Measurements from ENCODE around the gene RDH5. TPM values are rescaled to one million over a fixed set of nuclear protein-coding genes. Genes with fewer than 3 reads are reported as not detected.

Gene RDH5
- polyA plus RNA-seq, 1 of the 3 experiments (the other 2 are of a cell fraction) = 5.2 TPM

- no peak for TF ChIP-seq FOSL2 (IDR thresholded peaks at IDR 0.05; ENCODE audit: borderline replicate concordance, low read depth)
- TF ChIP-seq USF1 (IDR thresholded peaks at IDR 0.05; ENCODE audit: borderline replicate concordance, low read depth) = no peak
- TF ChIP-seq TCF12 (IDR thresholded peaks at IDR 0.05) = no peak
Observed at GRCh38 chr12:55741931-55742680, 21.9 kb downstream of the RDH5 start (continued).

DNA sequence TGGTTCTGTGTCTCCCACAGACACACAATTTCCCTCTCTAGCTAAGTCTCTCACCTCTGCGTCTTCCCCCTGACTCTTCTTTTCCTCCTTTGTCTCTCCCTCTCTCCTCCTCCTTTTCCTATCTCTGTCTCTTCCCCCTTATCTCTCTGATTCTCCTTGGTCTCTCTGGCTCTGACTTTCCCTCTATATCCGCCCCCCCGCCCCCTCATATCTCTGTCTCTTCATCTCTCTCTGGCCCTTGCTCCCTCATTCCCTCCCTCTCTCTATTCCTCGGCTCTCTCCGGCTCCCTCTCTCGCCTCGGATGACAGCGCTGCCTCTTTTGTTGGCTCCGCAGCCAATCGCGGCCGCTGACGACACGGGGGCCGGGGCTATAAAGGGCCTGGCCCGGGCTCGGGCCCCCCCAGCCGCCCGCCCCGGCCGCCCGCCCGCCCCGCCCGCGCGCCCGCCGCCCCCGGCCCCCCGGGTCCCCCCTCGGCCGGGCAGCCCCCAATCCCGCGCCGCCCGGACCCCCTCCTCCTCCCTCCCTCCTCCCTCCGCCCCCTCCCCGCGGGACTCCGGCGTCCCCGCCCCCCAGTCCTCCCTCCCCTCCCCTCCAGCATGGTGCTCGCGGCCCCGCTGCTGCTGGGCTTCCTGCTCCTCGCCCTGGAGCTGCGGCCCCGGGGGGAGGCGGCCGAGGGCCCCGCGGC lies 22.7 kb downstream of the RDH5 start, which contains the start of gene GDF11:
GDF11 (plus strand) TSS at position 404 of the 687 bp plus-strand sequence; CDS start at position 599, 195 bp downstream.
- no peaks in the 10 kb centered on the region for H3K27me3 ChIP-seq (ENCODE audit: insufficient read depth)
- no peaks in the 10 kb centered on the region for H4K20me1 ChIP-seq (ENCODE audit: insufficient read depth)
- peak within 1 kb of the TSS; percentile 95 for H2AFZ ChIP-seq (ENCODE audit: low read depth)
- peak; percentile 31 for TF ChIP-seq CHD2 (IDR thresholded peaks at IDR 0.05; ENCODE audit: low read length, partially characterized antibody)
- TF ChIP-seq, protein P1, sequence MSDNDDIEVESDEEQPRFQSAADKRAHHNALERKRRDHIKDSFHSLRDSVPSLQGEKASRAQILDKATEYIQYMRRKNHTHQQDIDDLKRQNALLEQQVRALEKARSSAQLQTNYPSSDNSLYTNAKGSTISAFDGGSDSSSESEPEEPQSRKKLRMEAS (IDR thresholded peaks at IDR 0.05; ENCODE audit: low read depth) = peak; percentile 59; the same call in 1 of the 2 replicates
- peak; percentile 50; the same call in 1 of the 2 replicates for TF ChIP-seq GATA2 (CRISPR knock-in tag; IDR thresholded peaks at IDR 0.05)
- peak; percentile 54; the same call in 1 of the 2 replicates for TF ChIP-seq SIN3A (IDR thresholded peaks at IDR 0.05; ENCODE audit: borderline replicate concordance, low read depth, low read length)
- TF ChIP-seq, protein P2, sequence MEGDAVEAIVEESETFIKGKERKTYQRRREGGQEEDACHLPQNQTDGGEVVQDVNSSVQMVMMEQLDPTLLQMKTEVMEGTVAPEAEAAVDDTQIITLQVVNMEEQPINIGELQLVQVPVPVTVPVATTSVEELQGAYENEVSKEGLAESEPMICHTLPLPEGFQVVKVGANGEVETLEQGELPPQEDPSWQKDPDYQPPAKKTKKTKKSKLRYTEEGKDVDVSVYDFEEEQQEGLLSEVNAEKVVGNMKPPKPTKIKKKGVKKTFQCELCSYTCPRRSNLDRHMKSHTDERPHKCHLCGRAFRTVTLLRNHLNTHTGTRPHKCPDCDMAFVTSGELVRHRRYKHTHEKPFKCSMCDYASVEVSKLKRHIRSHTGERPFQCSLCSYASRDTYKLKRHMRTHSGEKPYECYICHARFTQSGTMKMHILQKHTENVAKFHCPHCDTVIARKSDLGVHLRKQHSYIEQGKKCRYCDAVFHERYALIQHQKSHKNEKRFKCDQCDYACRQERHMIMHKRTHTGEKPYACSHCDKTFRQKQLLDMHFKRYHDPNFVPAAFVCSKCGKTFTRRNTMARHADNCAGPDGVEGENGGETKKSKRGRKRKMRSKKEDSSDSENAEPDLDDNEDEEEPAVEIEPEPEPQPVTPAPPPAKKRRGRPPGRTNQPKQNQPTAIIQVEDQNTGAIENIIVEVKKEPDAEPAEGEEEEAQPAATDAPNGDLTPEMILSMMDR (IDR thresholded peaks at IDR 0.05) = no peak
- no peak for TF ChIP-seq NRF1 (IDR thresholded peaks at IDR 0.05; ENCODE audit: low read depth, low read length)
- TF ChIP-seq TAF1 (IDR thresholded peaks at IDR 0.05; ENCODE audit: borderline replicate concordance, low read depth, low read length) = peak; percentile 53
- TF ChIP-seq GABPA (IDR thresholded peaks at IDR 0.05; ENCODE audit: low read depth) = no peak
- TF ChIP-seq MXI1 (IDR thresholded peaks at IDR 0.05; ENCODE audit: low read depth, low read length) = peak; percentile 75; the same call in 1 of the 2 replicates
- peak; percentile 82 for TF ChIP-seq POLR2AphosphoS5 (IDR thresholded peaks at IDR 0.05; ENCODE audit: low read depth, low read length)
- H3K9me2 ChIP-seq = no peaks in the 10 kb centered on the region
- under 1% methylated on average over 16 of the region's 53 CpGs for WGBS (ENCODE audit: low lambda C conversion rate)
- peak within 1 kb of the TSS; percentile 65; the same call in 1 of the 2 replicates for H3K9ac ChIP-seq
- H3K4me1 ChIP-seq (ENCODE audit: control insufficient read depth in 1 of 2, insufficient read depth in 2 of 2, low read depth in 1 of 2, low read length in 1 of 2) = peaks cover 8 to 35% of the 10 kb centered on the region in 2 experiments
- ChIA-PET CTCF (interaction anchor here (0.8 to 14.4 kb wide), 9 partner anchors 12 to 253 kb away, joined by 3 to 358 read pairs (median 4); partner anchors contain the start of genes BLOC1S1 and RDH5), POLR2A (interaction anchor here (0.9 to 1.8 kb wide), 4 partner anchors 11 to 87 kb away, joined by 3 to 7 read pairs (median 6); partner anchors contain the start of genes CD63, DNAJC14, ORMDL2 and SARNP)
- H3K79me2 ChIP-seq (ENCODE audit: insufficient read depth) = no peaks in the 10 kb centered on the region
- no peaks in the 10 kb centered on the region for H3K9me3 ChIP-seq
- DNase-seq = peak; percentile 91
- peak within 1 kb of the TSS; percentile 77 to 79 for H3K4me3 ChIP-seq (ENCODE audit: low read depth in 2 of 2, low read length in 1 of 2)
- H3K4me2 ChIP-seq = peak within 1 kb of the TSS; percentile 90
- H3K36me3 ChIP-seq (replicated peaks in 1 of 2; ENCODE audit: control insufficient read depth in 1 of 2, insufficient read depth in 2 of 2, low read length in 1 of 2) = peaks cover 3% of the 10 kb centered on the region in 2 experiments
- peaks cover 26% of the 10 kb centered on the region for H3F3A ChIP-seq (replicated peaks; ENCODE audit: insufficient read depth)
- H3K27ac ChIP-seq (ENCODE audit: low read depth in 2 of 2, low read length in 1 of 2) = peak within 1 kb of the TSS; percentile 50 to 70; a peak in 2 of 4 replicates
